Raji (cell line): Measurements from ENCODE around the gene NFATC4.

Experiments used
- POLR2A ChIP-seq: IDR thresholded peaks from 2 replicates; pipeline ENCODE4 v1.6.1; 2011; ENCODE audit warnings: low read depth, low read length, control low read depth; ENCODE audit not compliant: insufficient read depth

NFATC4 gene

GRCh38 chr14:24367514-24368211 is at the start of gene NFATC4:
Gene NFATC4, plus strand, starts transcription at chr14:24368184. Its CDS starts 157 bp downstream, at chr14:24368341.
- TF ChIP-seq POLR2A, result 0 out of 2 replicates have a peak, but pooled peaks have one; percentile 8

GRCh38 chr14:24321212-24321975 is 46.6 kb upstream of the NFATC4 start:
- TF ChIP-seq POLR2A, result no peak

GRCh38 chr14:24322672-24323071 is 45.3 kb upstream of the NFATC4 start:
- no peak for TF ChIP-seq POLR2A

- TF ChIP-seq POLR2A, result no peak
Measured at GRCh38 chr14:24323341-24323740, 44.6 kb upstream of the NFATC4 start.

- no peak for TF ChIP-seq POLR2A
Measured at GRCh38 chr14:24324024-24324423, 44.0 kb upstream of the NFATC4 start.

- no peak for TF ChIP-seq POLR2A
Measured at GRCh38 chr14:24325041-24325530, 42.9 kb upstream of the NFATC4 start.

GRCh38 chr14:24325963-24326362 is 42.0 kb upstream of the NFATC4 start:
- no peak for TF ChIP-seq POLR2A

GRCh38 chr14:24327303-24327702 is 40.7 kb upstream of the NFATC4 start:
- TF ChIP-seq POLR2A, result no peak

- no peak for TF ChIP-seq POLR2A
Measured at GRCh38 chr14:24329073-24329663, 38.8 kb upstream of the NFATC4 start.

GRCh38 chr14:24329736-24330135 is 38.2 kb upstream of the NFATC4 start:
- no peak for TF ChIP-seq POLR2A

- TF ChIP-seq POLR2A, result no peak
Measured at GRCh38 chr14:24330973-24331674, 36.9 kb upstream of the NFATC4 start.

GRCh38 chr14:24331731-24332267 is 36.2 kb upstream of the NFATC4 start:
- no peak for TF ChIP-seq POLR2A

- TF ChIP-seq POLR2A, result no peak
Measured at GRCh38 chr14:24332268-24332993, 35.6 kb upstream of the NFATC4 start.
